Progenitor cell of endocrine pancreas (in vitro differentiated cells): ENCODE data around the gene BDKRB2. TPM values are rescaled to one million over a fixed set of nuclear protein-coding genes. Genes with fewer than 3 reads are reported as not detected.

ENCODE experiments used
- DNase-seq: peaks from one replicate; pipeline ENCODE4 v3.0.0; 2021; ENCODE audit warnings: low spot score; ENCODE audit not compliant: unreplicated experiment
- H3K27ac Mint-ChIP-seq: 2 replicates; pipeline ENCODE4 v1.8.0; 2021; ENCODE audit warnings: mild to moderate bottlenecking, moderate library complexity, mixed read lengths
- H3K27me3 Mint-ChIP-seq: 2 replicates; pipeline ENCODE4 v1.8.0; 2021; ENCODE audit warnings: mixed read lengths
- H3K36me3 Mint-ChIP-seq: 2 replicates; pipeline ENCODE4 v1.8.0; 2022; ENCODE audit warnings: mixed read lengths; ENCODE audit not compliant: insufficient read depth
- H3K4me1 Mint-ChIP-seq: 2 replicates; pipeline ENCODE4 v1.8.0; 2021; ENCODE audit warnings: low read depth, mixed read lengths
- H3K4me3 Mint-ChIP-seq: 2 replicates; pipeline ENCODE4 v1.8.0; 2021; ENCODE audit warnings: low read depth, mild to moderate bottlenecking, moderate library complexity, mixed read lengths
- H3K9me3 Mint-ChIP-seq: 2 replicates; pipeline ENCODE4 v1.8.0; 2021; ENCODE audit warnings: low read depth, mixed read lengths
- CTCF ChIP-seq: fragments of 200-600 bp; sonication (generic); IDR thresholded peaks from one replicate; pipeline ENCODE4 v1.5.0; 2021; ENCODE audit warnings: antibody characterized with exemption, mild to moderate bottlenecking; ENCODE audit not compliant: unreplicated experiment
- total RNA-seq: library from RNA; stranded (reverse); gene quantifications from 2 replicates; pipeline ENCODE4 v1.2.1, GENCODE V29; 2021

BDKRB2 gene
- total RNA-seq, 1 donor from 2014 or later = 0.36 TPM

- peaks cover 4% of the 10 kb centered on the region for H3K9me3 Mint-ChIP-seq
- peaks cover 11% of the 10 kb centered on the region for H3K4me1 Mint-ChIP-seq
- no peak for TF ChIP-seq CTCF
- H3K36me3 Mint-ChIP-seq = no peaks in the 10 kb centered on the region
- peaks cover 28% of the 10 kb centered on the region for H3K27me3 Mint-ChIP-seq
- peak overlapping the region; percentile 76 for H3K27ac Mint-ChIP-seq
- DNase-seq = no peak
- no peak overlapping the region for H3K4me3 Mint-ChIP-seq
Measured at GRCh38 chr14:96197163-96197852, 7.3 kb upstream of the BDKRB2 start.

GRCh38 chr14:96197969-96198368 is 6.7 kb upstream of the BDKRB2 start:
- Mint-ChIP-seq H3K4me3 (no peak overlapping the region), H3K4me1 (peaks cover 10% of the 10 kb centered on the region), H3K36me3 (no peaks in the 10 kb centered on the region), H3K27ac (no peak overlapping the region), H3K27me3 (peaks cover 26% of the 10 kb centered on the region), H3K9me3 (peaks cover 4% of the 10 kb centered on the region)
- no peak for TF ChIP-seq CTCF
- DNase-seq = no peak

- Mint-ChIP-seq H3K27me3 (peaks cover 29% of the 10 kb centered on the region), H3K4me3 (no peak overlapping the region), H3K9me3 (peaks cover 4% of the 10 kb centered on the region), H3K36me3 (no peaks in the 10 kb centered on the region), H3K27ac (no peak overlapping the region), H3K4me1 (peaks cover 10% of the 10 kb centered on the region)
- no peak for DNase-seq
- TF ChIP-seq CTCF = no peak
Measured at GRCh38 chr14:96198430-96199130, 6.1 kb upstream of the BDKRB2 start.

GRCh38 chr14:96201157-96201556 is 3.5 kb upstream of the BDKRB2 start:
- TF ChIP-seq CTCF = no peak
- DNase-seq = no peak
- no peaks in the 10 kb centered on the region for H3K9me3 Mint-ChIP-seq
- no peaks in the 10 kb centered on the region for H3K36me3 Mint-ChIP-seq
- H3K4me3 Mint-ChIP-seq = no peak overlapping the region
- H3K4me1 Mint-ChIP-seq = peaks cover 8% of the 10 kb centered on the region
- H3K27me3 Mint-ChIP-seq = peaks cover 37% of the 10 kb centered on the region
- no peak overlapping the region for H3K27ac Mint-ChIP-seq

- DNase-seq = no peak
- Mint-ChIP-seq H3K27me3 (peaks cover 32% of the 10 kb centered on the region), H3K36me3 (no peaks in the 10 kb centered on the region), H3K4me1 (peaks cover 8% of the 10 kb centered on the region), H3K27ac (no peak overlapping the region), H3K4me3 (no peak overlapping the region), H3K9me3 (no peaks in the 10 kb centered on the region)
- no peak for TF ChIP-seq CTCF
Measured at GRCh38 chr14:96201965-96202364, 2.7 kb upstream of the BDKRB2 start.
